Calu3 (cell line): ENCODE measurements around the gene OR8D2. TPM values are rescaled to one million over a fixed set of nuclear protein-coding genes. Genes with fewer than 3 reads are reported as not detected.

Experiments
- BruUV-seq: library from RNA; stranded (reverse); fragments of 400-500 nt; replicated peaks from 2 replicates; lab custom pipeline; 2021; lab: Mats Ljungman, UMichigan
- CTCF ChIA-PET: fragments of 300-600 bp; sonication (Branson Sonifier 250); formaldehyde crosslinking; loops from one replicate; lab custom pipeline; 2022; ENCODE audit warnings: antibody characterized with exemption; lab: Charles Lee
- DNase-seq: peaks from one replicate; pipeline ENCODE4 v3.0.0; 2022
- H3K27ac Mint-ChIP-seq: one replicate; pipeline ENCODE4 v1.8.0; 2022; ENCODE audit warnings: mixed read lengths; ENCODE audit not compliant: unreplicated experiment
- H3K27me3 Mint-ChIP-seq: one replicate; pipeline ENCODE4 v1.8.0; 2022; ENCODE audit warnings: mixed read lengths; ENCODE audit not compliant: unreplicated experiment
- H3K36me3 Mint-ChIP-seq: one replicate; pipeline ENCODE4 v1.8.0; 2022; ENCODE audit warnings: mild to moderate bottlenecking, moderate library complexity, mixed read lengths; ENCODE audit not compliant: insufficient read depth, unreplicated experiment
- H3K4me1 Mint-ChIP-seq: one replicate; pipeline ENCODE4 v1.8.0; 2022; ENCODE audit warnings: mild to moderate bottlenecking, low read depth, mixed read lengths; ENCODE audit not compliant: unreplicated experiment
- H3K4me3 Mint-ChIP-seq: one replicate; pipeline ENCODE4 v1.8.0; 2022; ENCODE audit warnings: mild to moderate bottlenecking, low read depth, moderate library complexity, mixed read lengths; ENCODE audit not compliant: unreplicated experiment
- H3K9me3 Mint-ChIP-seq: one replicate; pipeline ENCODE4 v1.8.0; 2022; ENCODE audit warnings: low read depth, mixed read lengths; ENCODE audit not compliant: unreplicated experiment
- CTCF ChIP-seq: fragments of 200-600 bp; IDR thresholded peaks from one replicate; pipeline ENCODE4 v1.8.0; 2022; ENCODE audit warnings: antibody characterized with exemption; ENCODE audit not compliant: unreplicated experiment
- intact Hi-C: fragments of 100-400 bp; cut with micrococcal nuclease; formaldehyde crosslinking; loops from one replicate; pipeline ENCODE4 v1.10.0; 2022; ENCODE audit not compliant: unreplicated experiment
- total RNA-seq: library from RNA; stranded (reverse); gene quantifications from 2 replicates; pipeline ENCODE4 v1.2.3, GENCODE V29; 2022

OR8D2 gene
- total RNA-seq, 1 experiment from 2014 or later, result not detected

GRCh38 chr11:124302347-124303125 is 17.5 kb downstream of the OR8D2 start:
- Mint-ChIP-seq H3K9me3 (no peaks in the 10 kb centered on the region), H3K4me1 (no peaks in the 10 kb centered on the region), H3K27ac (no peak overlapping the region), H3K27me3 (no peaks in the 10 kb centered on the region), H3K4me3 (no peak overlapping the region), H3K36me3 (no peaks in the 10 kb centered on the region)
- no peak for TF ChIP-seq CTCF
- intact Hi-C loops, result no loop called here
- no peak for DNase-seq
- no TSS peak for BruUV-seq
- CTCF ChIA-PET, result no interaction called here

- BruUV-seq, result no TSS peak
- Mint-ChIP-seq H3K9me3 (no peaks in the 10 kb centered on the region), H3K4me3 (no peak overlapping the region), H3K4me1 (no peaks in the 10 kb centered on the region), H3K27me3 (no peaks in the 10 kb centered on the region), H3K27ac (no peak overlapping the region), H3K36me3 (no peaks in the 10 kb centered on the region)
- no peak for TF ChIP-seq CTCF
- intact Hi-C loops, result no loop called here
- no peak for DNase-seq
- CTCF ChIA-PET, result no interaction called here
Observed at GRCh38 chr11:124301548-124301947, 18.4 kb downstream of the OR8D2 start.

GRCh38 chr11:124297921-124298320 is 22.1 kb downstream of the OR8D2 start:
- no peak overlapping the region for H3K27ac Mint-ChIP-seq
- H3K9me3 Mint-ChIP-seq, result peaks cover 2% of the 10 kb centered on the region
- TF ChIP-seq CTCF, result no peak
- no TSS peak for BruUV-seq
- no peaks in the 10 kb centered on the region for H3K27me3 Mint-ChIP-seq
- H3K36me3 Mint-ChIP-seq, result no peaks in the 10 kb centered on the region
- no peak overlapping the region for H3K4me3 Mint-ChIP-seq
- no peak for DNase-seq
- intact Hi-C loops, result no loop called here
- CTCF ChIA-PET, result interaction anchor here (0.6 kb wide), 1 partner anchor 366 kb away, joined by 5 read pairs; no protein-coding TSS in a partner anchor
- no peaks in the 10 kb centered on the region for H3K4me1 Mint-ChIP-seq

- no peak for DNase-seq
- H3K27me3 Mint-ChIP-seq, result no peaks in the 10 kb centered on the region
- H3K9me3 Mint-ChIP-seq, result peaks cover 5% of the 10 kb centered on the region
- no peaks in the 10 kb centered on the region for H3K36me3 Mint-ChIP-seq
- H3K4me1 Mint-ChIP-seq, result no peaks in the 10 kb centered on the region
- CTCF ChIA-PET, result no interaction called here
- no TSS peak for BruUV-seq
- TF ChIP-seq CTCF, result no peak
- intact Hi-C loops, result no loop called here
- no peak overlapping the region for H3K4me3 Mint-ChIP-seq
- no peak overlapping the region for H3K27ac Mint-ChIP-seq
Observed at GRCh38 chr11:124296016-124296415, 24.0 kb downstream of the OR8D2 start.
